HG02759 (cell line): ENCODE measurements around the gene JMJD1C.

ENCODE experiments used
- ATAC-seq: cut with Tn5 transposase; IDR thresholded peaks from one replicate; pipeline ENCODE4 v1.9.1; 2021; ENCODE audit warnings: mild to moderate bottlenecking, moderate library complexity; ENCODE audit not compliant: unreplicated experiment

Gene JMJD1C

GRCh38 chr10:63437116-63437949, 28.4 kb downstream of the JMJD1C start:
- no peak for ATAC-seq

DNA sequence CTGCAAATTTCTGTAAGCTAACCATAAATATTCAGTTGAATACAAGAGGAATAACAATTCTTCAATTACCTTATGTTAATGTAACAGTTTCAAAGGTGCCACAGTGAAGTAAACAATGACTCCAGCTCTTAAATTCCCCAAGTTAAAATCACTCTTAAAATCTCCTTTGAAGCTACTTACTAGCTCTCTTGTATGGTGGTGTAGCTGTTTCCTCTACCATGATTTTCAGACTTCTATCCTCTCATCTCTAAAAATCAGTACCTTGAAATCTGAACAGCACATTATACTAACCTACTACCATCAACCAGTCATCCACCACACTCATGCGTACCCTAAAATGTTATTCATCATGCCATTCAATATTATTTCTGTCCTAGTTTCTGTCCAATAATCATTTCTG, 29.6 kb downstream of the JMJD1C start:
- ATAC-seq: no peak

- ATAC-seq: no peak
These were observed 30.6 kb downstream of the JMJD1C start for GRCh38 chr10:63434866-63435854.

- ATAC-seq: peak; percentile 63
These were observed 33.6 kb downstream of the JMJD1C start for GRCh38 chr10:63431962-63432797.

- no peak for ATAC-seq
These were observed 34.8 kb downstream of the JMJD1C start for GRCh38 chr10:63430999-63431356.

DNA sequence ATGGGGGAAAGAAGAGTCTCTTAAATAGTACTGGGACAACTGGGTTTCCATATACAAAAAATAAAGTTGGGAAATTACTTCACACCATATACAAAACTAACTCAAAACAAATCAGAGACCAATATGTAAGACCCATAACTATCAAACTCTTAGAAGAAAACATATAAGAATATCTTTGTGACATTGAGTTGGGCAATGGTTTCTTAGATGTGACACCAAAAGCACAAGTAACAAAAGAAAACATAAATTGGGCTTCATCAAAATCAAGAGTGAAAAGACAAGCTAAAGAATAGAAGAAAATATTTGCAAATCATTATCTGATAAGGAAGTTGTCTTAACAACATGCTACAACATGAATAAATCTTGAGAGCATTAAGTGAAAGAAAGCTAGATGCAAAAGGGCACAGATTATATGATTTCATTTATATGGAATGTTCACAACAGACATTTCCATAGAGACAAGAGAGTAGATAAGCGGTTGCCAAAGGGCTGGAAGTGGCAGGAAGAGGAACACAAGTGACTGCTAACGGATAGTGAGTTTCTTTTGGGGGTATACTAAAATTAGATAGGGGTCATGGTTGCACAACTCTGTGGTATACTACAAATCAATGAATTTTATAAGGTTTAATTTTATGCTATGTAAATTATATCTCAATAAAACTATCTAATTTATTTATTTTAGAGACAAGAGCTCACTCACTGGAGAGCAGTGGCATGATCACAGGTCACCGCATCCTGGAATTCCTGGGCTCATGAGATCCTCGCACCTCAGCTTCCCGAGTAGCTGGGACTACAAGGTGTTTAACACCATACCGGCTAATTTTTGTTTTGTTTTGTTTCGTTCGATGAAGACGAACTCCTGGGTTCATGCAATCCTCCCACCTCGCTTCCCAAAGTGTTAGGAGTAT, 35.4 kb downstream of the JMJD1C start:
- ATAC-seq: no peak

DNA sequence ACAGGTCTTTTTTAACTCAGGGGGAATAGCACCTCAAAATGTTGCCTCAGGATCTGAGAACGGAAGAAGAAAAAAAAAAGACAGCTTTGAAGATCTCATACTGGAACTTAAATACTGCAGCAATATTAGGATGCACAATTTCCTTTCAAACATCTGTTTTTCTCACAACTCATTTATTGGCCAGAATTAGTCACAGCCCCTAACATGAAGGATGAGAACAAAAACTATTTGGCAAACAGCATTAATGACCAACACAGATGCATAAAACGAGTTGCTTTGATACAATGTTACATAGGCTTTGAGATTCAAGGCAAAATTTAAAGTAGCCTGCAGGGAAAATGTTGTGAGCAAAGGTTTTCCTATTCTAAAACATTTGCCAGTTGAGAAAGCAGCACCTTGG, 36.5 kb downstream of the JMJD1C start:
- no peak for ATAC-seq

- no peak for ATAC-seq
These were observed 38.8 kb downstream of the JMJD1C start for GRCh38 chr10:63427013-63427412.

DNA sequence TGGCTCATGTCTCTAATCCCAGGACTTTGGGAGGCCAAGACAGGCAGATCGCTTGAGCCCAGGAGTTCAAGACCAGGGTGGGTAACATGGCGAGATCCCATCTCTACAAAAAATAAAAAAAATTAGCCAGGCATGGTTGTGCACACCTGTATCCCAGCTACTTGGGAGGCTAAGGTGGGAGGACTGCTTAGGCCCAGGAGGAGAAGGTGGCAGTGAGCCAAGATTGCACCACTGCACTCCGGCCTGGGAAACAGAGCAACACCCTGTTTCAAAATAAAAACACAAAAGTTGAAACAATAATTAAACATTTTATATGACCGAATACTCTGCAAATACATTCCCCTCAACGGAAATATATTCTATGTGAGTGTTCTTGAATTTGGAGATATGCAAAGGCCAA, 40.3 kb downstream of the JMJD1C start:
- no peak for ATAC-seq

GRCh38 chr10:63424576-63424975, 41.2 kb downstream of the JMJD1C start:
- no peak for ATAC-seq

- no peak for ATAC-seq
These were observed 42.3 kb downstream of the JMJD1C start for GRCh38 chr10:63423494-63423893.

DNA sequence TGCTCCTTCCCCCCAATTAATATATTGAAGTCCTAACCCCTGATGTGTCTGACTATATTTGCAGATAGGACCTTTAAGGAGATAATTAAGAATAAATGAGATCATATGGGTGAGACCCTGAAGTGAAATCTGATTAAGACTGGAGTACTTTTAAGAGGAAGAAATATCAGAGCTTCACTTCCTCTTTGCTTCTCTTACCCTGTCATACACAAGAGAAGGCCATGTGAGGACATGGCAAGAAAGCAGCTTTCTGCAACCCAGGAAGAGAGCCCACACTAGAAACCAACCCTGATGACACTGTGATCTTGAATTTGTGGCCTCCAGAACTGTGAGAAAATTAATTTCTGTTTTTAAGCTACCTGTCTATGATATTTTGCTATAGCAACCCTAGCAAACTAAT, 44.2 kb downstream of the JMJD1C start:
- ATAC-seq: peak; percentile 95

DNA sequence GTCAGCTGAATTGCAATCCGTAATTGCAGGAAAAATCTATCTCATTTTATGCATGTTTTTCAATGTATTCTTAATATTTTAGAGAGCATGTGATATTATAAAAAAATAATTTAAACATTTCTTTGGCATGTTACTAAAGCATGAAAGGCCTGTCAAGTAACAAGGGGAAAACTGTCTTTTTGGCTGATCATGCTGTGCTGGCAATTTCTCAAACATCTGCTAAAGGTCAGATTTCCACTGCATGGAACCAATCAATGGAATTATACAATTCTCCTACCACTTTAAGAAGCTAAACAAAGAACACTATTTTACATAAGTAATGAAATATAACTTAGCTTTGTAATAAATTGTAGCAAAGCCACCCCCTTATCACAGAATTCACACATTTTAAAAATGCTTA, 49.4 kb downstream of the JMJD1C start:
- ATAC-seq: no peak

DNA sequence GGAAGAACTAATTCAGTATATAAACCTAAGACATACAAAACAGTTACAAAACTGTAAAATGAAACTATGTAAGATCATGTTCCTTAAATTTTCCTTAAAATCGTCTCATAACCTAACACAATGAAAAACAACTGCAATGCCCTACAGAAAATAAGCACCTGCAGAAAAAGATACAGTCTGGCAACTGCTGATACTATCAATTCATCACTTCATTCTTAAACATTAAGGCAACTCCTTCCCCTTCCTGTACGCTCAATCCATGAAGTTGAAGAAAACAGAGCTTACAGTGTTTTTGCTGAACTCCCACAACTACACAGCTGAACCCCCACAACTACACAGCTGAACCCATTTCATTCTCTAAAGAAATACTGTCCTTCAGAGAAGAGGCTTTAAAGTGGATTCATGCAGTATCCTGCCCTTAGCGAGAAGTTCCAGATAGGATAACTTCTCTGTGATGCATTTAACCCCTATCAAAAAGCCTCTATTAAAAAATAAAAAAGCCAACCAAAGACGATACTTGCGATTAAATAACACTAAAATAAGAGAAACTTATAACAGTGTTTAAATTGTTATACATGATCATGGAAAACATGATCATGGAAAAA, 50.0 kb downstream of the JMJD1C start:
- no peak for ATAC-seq

- ATAC-seq: no peak
These were observed 51.1 kb downstream of the JMJD1C start for GRCh38 chr10:63414481-63415260.

DNA sequence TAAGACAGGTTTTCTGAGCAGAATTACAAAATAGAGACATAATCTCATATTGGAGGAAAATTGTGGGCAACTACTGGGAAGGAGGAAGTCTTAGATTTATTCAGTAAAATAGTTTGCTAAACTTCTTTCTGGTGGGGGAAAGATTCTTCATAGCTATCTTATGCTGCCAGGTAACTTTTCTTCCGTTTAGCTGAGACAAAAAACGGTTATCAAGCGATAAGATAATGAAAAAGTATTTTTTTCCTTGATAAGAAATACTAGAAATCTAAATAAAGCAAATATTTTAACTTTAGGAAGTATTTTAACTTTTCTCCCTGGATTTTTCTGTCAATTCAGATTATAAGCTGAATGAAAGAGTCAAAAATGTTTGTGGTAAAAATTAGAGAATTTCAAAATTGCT, 52.3 kb downstream of the JMJD1C start:
- no peak for ATAC-seq

DNA sequence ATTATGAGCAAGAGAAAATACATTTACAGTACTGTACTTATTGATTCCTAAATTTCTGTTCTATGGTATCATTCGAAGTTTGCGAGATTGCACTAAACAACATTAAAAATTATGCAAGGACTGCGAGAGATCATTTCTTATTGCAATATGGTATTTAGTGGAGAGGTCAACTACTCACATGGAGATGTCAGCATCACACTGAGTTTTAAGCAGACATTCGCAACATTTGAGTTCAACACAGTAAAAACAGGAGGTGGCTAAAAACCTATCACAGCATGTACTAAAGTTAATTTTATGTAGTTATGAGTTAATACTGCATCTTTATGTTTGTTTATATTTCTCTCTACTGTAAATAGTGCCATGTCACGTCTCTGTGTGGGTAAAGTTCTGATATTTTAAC, 53.5 kb downstream of the JMJD1C start:
- no peak for ATAC-seq

DNA sequence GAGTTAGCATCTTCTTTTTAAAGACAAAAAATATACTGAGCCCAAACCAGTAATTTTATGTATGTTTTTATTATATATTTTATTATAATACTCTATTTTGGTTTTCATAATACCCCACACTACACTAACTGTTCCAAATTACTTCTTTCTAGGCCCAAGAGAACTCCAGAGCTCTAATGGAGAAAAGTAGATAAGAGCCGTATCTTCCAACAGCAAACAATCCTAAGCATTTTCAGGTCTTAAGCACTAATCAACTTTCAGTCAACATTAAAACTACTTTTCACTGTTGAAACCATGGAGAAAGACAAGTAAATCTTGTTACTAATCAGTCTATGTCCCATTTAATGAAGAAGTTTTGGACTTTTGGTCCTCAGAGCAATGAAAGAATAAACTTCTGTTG, 55.1 kb downstream of the JMJD1C start:
- no peak for ATAC-seq
